ENCODE results near the gene MUC21.
A peak's percentile ranks its signal among the peaks of the same experiment; 100 is the strongest.
"Not testable (repeated sequence)": the region's sequence is repeated elsewhere in the genome, so short reads cannot be mapped to it uniquely, and the experiment has no call there.

Gene MUC21

GRCh38 chr6:30969171-30969570, 14.3 kb upstream of the MUC21 start:
- peak in 8 of 51 donors; percentile 2 to 29 (median 6) for DNase-seq

DNA sequence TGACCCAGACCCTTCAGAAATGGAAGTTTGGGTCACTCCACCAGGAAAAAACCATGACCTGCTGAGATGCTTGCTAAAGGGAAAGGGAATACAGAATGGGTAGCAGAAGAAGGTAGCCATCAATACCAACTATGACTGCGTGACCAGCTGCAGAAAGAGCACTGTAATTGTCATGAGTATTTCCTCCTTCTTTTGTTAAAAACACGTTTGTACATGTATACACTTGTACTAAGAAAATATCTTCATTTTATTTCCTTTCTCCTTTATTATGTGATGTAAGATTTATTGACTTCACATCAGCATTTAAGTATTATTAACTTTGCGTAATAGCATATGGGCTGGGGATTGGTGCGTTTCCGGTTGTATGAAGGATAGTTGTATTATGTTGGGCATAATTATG, 12.6 kb upstream of the MUC21 start:
- no peak for DNase-seq

DNA sequence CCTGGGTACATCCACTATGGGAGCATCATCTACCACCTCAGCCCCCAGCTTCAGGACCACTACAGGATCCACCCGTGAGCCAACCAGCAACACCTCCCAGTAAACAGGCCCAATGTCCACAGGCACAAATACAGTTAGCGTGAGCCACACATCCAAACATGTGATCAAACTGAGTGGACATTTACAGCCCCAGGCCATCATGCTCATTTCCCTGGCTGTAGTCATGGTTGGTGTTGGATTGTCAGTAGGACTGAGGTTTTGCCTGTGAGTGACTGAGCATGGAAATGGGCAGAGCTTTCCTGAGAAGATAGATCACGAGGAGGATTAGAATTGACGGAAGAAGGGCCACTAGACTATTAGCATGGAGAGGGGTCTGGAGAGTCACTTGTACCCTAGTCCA, 10.7 kb upstream of the MUC21 start:
- DNase-seq: no peak

- DNase-seq: no peak
These were observed 8.8 kb upstream of the MUC21 start for GRCh38 chr6:30974490-30975252.

GRCh38 chr6:30979141-30979540, 4.4 kb upstream of the MUC21 start:
- no peak for DNase-seq

DNA sequence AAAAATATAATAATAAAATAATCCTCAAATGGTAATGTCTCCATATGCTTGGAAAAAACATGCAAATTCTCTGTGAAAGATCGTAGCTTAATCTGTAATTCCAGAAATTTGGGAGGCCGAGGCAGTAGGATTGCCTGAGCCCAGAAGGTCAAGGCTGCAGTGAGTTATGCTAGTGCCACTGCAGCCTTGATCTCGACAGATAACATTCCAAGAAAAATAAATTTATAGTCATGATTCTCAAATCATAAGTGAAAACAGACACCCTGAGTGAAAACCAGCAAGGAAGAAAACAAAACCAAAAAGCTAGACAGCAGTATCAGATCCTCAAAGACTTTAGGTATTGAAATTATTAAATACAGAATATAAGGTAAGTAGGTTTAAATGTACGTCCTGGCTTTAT, 3.8 kb upstream of the MUC21 start:
- no peak for DNase-seq

DNA sequence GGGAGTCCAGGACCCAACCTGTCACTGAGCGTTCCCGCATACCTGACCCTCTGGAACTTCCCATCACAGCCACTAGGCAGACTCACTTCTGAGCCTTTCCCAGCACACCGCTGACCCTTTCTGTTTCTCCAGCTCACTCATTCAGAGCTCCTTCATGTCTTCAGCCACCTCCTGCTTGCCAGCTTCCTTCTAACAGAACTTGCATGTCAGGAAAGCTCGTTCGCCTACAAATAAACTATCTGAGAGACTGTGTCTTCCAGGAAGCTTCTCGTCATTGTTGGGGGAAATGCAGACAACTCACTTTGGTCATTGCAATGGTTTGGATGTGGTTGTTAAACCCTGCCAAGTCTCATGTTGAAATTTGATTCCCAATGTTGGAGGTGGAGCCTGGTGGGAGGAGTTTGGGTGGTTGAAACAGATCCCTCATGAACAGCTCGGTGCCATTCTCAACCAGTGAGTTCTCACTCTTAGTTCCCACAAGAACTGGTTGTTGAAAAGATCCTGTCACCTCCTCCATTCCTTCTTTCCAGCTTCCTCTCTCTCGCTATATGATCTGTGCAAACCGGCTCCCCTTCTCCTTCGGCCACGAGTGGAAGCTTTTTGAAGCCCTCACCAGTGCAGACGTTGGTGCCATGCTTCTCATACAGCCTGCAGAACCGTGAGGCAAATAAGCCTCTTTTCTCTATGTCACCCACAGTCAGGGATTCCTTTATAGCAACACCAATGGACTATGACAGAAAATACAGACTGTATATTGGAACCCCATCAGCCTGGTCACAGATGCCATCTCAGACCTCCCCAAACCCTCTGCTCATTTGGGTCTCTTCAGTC, 1.4 kb upstream of the MUC21 start:
- DNase-seq: no peak

GRCh38 chr6:30985490-30985889, 2.0 kb downstream of the MUC21 start:
- no peak for DNase-seq

GRCh38 chr6:30987304-30987703, 3.8 kb downstream of the MUC21 start:
- DNase-seq: no peak

DNA sequence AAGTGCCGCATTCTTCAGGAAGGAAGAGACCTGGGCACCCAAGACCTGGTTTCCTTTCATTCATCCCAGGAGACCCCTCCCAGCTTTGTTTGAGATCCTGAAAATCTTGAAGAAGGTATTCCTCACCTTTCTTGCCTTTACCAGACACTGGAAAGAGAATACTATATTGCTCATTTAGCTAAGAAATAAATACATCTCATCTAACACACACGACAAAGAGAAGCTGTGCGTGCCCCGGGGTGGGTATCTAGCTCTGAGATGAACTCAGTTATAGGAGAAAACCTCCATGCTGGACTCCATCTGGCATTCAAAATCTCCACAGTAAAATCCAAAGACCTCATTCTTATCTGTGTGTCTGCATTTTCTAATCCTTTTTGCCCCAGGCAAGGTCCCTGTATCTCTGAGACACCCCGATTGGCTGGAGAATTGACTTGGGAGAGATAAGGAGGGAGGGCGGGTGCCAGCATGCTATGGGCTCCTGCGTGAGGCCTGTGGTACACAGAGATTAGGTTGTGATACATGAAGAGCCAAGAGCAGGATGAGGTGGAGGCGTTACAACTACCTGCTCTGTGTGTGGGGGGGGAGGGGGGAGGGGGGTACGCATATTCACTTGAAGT, 4.8 kb downstream of the MUC21 start:
- DNase-seq: no peak

DNA sequence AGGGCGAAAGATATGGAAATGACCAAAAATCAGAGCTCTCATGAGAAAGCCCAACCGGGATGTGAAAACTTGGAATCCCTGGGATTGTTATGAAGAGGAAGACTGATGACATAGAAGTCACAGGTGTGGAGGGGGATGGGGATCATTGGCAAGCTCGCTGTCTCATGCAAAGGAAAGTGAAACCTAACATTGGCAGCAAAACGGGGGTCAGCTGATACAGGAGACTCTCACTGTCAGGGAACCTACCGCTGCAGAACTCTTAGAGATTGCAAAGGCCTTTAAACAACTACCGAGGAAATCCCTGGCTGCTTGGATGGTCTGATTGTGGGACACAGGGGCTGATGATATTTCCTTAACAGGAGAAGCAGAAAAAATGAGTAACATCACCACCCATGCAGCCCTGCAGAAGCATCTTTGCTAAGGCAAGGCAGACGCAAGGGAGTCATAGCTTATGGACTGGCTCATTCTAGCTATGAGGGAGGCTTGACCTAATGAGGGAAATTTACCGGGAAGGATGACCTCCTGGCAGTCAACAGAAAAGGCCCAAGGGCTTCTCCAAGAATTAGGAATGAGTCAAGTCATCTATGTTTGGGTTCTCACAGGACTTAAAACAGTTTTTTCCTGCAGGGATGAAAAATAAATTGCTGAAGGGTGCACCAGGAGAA, 7.0 kb downstream of the MUC21 start:
- no peak for DNase-seq

DNA sequence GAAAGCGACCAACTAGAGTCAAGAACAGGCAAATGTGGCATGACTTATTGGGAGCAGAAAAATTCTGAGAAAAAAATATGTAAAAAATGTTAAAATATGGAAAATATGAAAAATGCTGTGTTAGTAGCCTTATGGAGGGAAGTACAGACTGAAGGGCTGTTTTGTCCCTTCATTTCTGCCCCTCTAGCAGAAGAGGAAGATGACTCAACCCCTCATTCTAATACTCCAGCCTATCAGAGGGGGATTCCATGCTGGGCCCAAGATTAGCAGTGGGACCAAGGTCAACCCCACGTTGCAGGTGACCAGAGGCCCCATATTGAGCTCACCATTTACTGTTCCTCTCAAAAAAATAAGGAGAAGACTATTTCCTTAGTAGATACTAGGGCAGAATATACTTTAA, 8.4 kb downstream of the MUC21 start:
- no peak for DNase-seq

GRCh38 chr6:30997301-30997700, 13.8 kb downstream of the MUC21 start:
- DNase-seq: no peak

DNA sequence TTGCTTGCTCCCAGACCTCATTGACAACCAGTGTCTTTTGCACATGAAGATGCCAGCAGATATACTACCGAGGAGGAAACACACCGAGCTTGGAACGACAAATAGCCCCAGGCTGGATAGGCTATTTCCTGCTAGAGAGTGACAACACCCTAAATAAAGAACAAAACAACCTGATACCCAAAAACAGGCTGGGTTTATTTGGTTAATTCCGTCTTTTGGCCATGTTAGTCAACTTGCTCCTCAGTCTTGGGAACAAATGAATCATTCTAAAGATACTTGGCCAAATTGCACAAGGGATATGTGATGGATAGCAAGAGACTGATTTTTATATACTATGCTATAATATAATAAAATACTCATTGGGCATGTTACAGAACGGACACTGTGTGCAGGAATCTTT, 15.3 kb downstream of the MUC21 start:
- no peak for DNase-seq

DNA sequence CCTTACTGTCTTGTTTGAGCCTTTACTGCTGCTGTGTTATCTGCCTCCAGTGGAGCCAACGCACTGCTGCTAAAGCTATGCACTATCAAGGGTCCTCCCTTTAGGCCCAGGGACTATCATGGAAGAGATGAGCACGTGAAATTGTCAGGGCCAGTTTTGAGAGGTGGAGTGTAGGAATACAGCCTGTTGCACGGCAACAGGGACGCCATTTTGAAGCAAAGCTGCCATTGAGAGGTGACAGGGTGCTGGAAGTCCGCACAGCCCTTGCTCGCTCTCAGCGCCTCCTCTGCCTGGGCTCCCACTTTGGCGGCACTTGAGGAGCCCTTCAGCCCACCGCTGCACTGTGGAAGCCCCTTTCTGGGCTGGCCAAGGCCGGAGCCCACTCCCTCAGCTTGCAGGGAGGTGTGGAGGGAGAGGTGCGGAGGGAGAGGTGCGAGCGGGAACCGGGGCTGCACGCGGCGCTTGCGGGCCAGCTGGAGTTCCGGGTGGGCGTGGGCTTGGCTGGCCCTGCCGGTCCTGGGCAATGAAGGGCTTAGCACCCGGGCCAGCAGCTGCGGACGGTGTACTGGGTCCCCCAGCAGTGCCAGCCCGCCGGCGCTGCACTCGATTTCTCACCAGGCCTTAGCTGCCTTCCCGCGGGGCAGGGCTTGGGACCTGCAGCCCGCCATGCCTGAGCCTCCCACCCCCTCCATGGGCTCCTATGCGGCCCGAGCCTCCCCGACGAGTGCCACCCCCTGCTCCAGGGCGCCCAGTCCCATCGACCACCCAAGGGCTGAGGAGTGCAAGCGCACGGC, 16.7 kb downstream of the MUC21 start:
- not testable (repeated sequence) for DNase-seq

GRCh38 chr6:31001281-31001888, 17.9 kb downstream of the MUC21 start:
- no peak for DNase-seq

- DNase-seq: no peak
These were observed 19.0 kb downstream of the MUC21 start for GRCh38 chr6:31002471-31002870.

DNA sequence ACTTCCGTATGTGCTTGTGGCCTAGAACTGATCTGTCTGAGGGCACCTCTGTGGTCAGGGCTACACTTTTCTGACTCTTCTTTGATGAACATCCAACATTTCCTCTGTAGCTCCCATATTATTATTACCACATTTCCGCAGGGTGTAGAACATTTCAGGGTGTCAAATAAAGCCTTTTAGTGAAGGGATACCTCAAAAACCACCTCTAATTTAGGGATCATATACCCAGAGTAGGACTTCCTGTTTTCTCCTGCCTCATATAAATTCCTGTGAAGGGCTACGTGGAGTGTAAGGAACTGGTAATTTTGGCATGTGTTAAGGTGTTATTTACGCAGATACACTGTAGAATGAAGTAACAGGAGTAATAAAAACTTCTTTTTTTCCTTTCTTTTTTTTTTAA, 21.3 kb downstream of the MUC21 start:
- no peak for DNase-seq

DNA sequence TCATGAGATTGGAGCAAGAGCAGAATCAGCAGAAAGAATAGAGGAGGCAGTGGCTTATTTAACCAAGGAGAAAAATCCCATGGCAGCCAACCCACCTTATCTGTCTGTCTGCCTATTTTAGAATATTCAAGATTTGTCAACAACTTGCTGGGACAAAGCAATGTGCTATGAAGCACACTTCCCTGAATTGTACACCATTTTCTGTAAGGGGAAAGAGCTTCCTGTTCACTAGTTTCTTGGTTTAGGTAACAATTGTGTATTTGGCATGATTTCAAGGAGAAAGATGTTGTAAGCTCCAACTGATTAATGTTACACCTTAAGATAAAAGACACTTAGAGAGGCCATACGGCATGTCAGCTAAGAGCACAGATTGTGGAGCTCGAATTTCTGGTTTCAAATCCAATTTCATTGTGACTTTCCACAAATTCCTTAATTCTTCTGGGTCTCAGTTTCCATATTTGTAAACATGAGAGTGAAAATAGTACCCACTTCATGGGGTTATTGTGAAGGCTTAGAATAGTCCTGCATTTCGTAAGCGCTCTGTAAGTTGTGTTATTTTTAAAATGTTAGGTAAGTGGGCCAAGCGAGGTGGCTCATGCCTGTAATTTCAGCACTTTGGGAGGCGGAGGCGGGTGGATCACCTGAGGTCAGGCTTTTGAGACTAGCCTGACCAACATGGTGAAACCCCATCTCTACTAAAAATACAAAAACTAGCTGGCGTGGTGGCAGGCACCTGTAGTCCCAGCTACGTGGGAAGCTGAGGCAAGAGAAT, 21.9 kb downstream of the MUC21 start:
- no peak for DNase-seq

DNA sequence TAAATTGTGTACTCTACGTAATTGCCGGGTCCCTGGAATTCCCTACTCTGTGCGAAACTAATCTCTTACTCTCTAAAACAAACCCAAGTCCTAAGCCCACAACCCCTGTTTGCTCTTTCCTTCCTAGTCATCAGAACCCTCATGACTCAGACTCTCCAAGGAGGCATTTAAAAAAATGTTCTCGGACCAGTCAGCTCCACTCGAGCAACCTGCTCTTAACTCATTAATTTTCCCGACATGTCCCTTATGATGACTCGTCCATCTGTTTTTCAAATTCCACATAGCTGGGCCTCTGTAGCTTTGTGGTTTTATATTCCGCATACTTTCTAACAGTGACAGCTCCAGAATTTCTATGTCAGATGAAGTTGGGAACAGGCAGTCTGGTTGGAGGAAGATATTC, 24.2 kb downstream of the MUC21 start:
- no peak for DNase-seq

All from hypothalamus (tissue), 51 donors.